Measurements from ENCODE around the gene CAV3. TPM values are rescaled to one million over a fixed set of nuclear protein-coding genes. Genes with fewer than 3 reads are reported as not detected.
"Not testable (repeated sequence)": the region's sequence is repeated elsewhere in the genome, so short reads cannot be mapped to it uniquely, and the experiment has no call there.

Gene CAV3
- polyA plus RNA-seq = 1 to 10 TPM in 1 of 3 donors, under 1 TPM in 2; 0.06 to 1.0 (median 0.13) TPM

DNA sequence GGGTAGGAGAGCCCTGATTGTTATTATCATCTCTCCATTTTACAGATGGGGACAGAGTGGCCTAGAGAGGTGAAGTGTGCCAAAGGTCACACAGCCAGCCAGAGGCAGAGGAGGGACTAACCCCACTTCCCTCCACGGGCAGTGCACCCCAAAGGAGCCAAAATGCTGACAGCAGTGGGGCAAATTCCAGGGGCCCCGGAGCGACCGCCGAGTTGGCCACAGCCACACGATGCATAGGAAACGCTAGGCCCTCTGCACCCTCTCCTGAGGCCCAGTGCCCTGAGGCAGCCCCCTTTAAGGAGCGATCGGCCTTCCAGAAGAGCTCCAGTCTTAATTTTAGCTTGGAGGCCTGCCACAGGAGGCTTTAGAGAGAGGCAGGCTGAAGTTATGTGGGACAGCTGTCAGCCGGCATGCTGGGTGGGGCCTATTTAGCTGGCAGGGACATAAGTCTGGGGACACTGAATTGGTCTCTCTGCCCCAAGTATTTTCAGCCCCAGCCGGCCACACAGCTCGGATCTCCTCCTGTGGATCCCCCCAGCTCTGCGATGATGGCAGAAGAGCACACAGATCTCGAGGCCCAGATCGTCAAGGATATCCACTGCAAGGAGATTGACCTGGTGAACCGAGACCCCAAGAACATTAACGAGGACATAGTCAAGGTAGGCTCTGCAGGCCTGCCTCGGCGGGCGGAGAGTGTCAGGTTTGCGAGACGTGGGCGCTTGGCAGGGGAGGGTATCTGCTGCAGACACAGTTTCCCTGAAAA is at the start of gene CAV3:
CAV3 (plus strand) TSS at position 471 of the 763 bp plus-strand sequence; CDS start at position 546, 75 bp downstream.
- 75 to 80% (median 78%) methylated on average over 23 of the region's 23 CpGs for WGBS, 3 donors

DNA sequence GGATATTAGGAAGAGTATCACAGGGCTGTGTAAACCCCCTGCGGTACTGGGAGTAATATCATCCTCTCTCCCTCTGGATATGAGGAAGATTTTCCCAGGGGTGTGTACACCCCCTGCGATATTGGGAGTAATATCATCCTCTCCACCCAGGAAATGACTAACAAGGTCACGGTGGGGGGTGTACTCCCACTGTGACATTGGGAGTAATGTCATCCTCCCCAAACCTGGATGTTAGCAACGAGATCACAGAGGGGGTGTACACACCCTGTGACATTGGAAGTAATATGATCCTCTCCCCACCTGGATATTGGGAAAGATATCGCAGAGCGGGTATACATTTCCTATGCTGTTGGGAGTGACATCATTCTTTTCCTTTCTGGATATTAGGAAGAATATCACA is 48.6 kb upstream of the CAV3 start:
- WGBS, 3 donors = 78 to 86% (median 84%) methylated on average over 6 of the region's 6 CpGs
- H3K27ac ChIP-seq (ENCODE audit: low read depth, low read length) = not testable (repeated sequence)

More for the DNA sequence above, at the start of gene CAV3:
- H3K27ac ChIP-seq (ENCODE audit: low read depth, low read length) = no peak within 1 kb of the TSS

DNA sequence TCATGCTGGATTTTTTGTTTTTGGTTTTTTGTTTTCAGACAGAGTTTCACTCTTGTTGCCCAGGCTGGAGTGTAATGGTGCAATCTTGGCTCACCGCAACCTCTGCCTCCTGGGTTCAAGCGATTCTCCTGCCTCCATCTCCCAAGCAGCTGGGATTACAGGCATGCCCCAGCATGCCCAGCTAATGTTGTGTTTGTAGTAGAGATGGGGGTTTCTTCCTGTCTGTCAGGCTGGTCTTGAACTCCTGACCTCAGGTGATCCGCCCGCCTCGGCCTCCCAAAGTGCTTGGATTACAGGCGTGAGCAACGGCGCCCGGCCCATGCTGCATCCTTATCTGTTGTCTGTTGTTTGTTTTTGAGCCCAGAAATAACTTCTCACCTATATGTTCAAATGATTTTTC is 42.3 kb upstream of the CAV3 start:
- H3K27ac ChIP-seq (ENCODE audit: low read depth, low read length) = not testable (repeated sequence)
- 86 to 91% (median 86%) methylated on average over 9 of the region's 9 CpGs for WGBS, 3 donors

GRCh38 chr3:8702560-8702959 is 31.0 kb upstream of the CAV3 start:
- WGBS, 3 donors = 34 to 50% (median 35%) methylated on average over 3 of the region's 3 CpGs
- no peak overlapping the region for H3K27ac ChIP-seq (ENCODE audit: low read depth, low read length)

- no peak overlapping the region for H3K27ac ChIP-seq (ENCODE audit: low read depth, low read length)
- 71 to 75% (median 75%) methylated on average over 3 of the region's 3 CpGs for WGBS, 3 donors
These were observed 28.0 kb upstream of the CAV3 start for GRCh38 chr3:8705575-8705974.

DNA sequence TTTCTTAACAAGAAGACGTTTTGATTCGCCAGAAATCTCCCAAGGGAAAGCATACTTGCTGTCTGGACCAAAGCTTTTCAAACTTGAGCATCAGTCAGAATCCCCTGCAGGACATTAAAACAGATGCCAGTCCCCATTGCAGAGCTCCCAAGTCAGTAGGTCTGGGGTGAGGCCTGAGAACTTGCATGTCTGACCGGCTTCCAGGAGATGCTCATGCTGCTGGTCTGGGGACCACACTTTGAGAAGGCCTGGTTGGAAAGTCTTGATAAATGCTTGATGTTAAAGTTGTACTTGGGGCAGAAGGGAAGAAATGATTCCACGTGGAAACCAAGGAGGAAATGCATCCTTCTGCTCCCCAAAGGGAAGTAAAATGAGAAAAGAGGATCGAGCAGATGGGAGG is 24.3 kb upstream of the CAV3 start:
- 59 to 72% (median 67%) methylated on average over 5 of the region's 5 CpGs for WGBS, 3 donors

GRCh38 chr3:8709801-8710507 is 23.6 kb upstream of the CAV3 start:
- no peak overlapping the region for H3K27ac ChIP-seq (ENCODE audit: low read depth, low read length)
- 55 to 85% (median 68%) methylated on average over 8 of the region's 8 CpGs for WGBS, 3 donors

More for the DNA sequence above, 24.3 kb upstream of the CAV3 start:
- no peak overlapping the region for H3K27ac ChIP-seq (ENCODE audit: low read depth, low read length)

- 55 to 58% (median 57%) methylated on average over 9 of the region's 9 CpGs for WGBS, 3 donors
- no peak overlapping the region for H3K27ac ChIP-seq (ENCODE audit: low read depth, low read length)
These were observed 21.3 kb upstream of the CAV3 start for GRCh38 chr3:8712045-8712907.

DNA sequence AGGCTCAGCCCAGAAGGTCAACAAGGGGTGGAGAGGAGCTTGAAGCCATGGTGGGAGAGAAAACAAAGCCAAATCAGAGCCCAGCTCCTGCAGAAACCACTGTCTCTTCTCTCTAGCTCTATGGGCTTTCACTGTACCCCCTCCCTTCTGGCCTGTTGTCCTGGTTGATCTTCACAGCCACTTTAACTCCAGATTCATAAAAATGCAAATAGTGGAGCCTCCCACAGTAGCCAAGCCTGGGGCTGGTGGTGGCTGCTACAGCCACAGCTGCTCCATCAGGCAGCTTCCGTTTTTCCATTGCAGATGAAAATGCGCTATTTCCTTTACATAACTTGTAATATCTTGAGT is 20.7 kb upstream of the CAV3 start:
- WGBS, 3 donors = 74 to 84% (median 81%) methylated on average over 2 of the region's 2 CpGs

DNA sequence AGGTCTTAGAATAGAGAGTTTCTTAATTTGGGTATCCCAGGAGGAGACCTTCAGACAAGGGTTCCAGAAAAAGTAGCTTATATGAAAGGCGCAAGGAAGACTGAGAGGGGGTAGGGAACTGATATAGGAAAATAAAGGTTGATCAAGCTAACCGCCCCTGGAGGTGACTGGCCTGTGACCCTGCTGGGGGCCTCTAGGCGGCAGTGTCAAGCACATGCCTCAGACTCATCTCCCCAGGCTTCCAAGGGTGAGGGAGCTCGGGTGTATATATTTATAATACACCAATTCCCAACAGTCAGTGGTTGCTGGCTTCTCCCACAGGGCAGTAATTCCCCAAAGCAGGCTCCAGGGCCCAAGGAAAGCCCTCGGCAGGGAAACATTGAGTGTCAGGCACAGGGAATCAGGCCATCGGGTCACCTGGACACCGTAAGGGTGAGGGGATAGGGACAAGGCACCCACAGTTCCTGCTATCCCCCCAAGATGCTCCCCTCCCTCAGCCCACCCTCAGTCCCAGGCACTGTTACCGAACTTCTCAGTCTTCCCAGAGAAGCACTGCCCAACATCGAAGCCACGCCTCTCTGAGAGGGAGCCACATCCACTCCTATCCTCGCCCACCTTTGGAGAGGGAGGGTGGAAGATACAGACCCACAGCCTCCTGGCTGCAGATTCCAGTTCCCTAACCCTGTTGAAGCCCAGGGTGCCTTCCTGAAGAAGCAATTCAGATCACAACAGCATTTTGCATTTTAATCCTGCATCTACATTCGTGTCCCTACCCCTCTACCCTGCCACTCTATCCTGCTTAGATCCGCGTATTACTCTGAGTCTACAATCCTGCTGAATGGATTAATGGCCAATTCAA is 19.5 kb upstream of the CAV3 start:
- no peak overlapping the region for H3K27ac ChIP-seq (ENCODE audit: low read depth, low read length)

More for the DNA sequence above, 20.7 kb upstream of the CAV3 start:
- no peak overlapping the region for H3K27ac ChIP-seq (ENCODE audit: low read depth, low read length)

GRCh38 chr3:8715757-8716156 is 17.8 kb upstream of the CAV3 start:
- 83 to 93% (median 90%) methylated on average over 8 to 12 of the region's 12 CpGs for WGBS, 3 donors

More for the DNA sequence above, 19.5 kb upstream of the CAV3 start:
- WGBS, 3 donors = 74 to 79% (median 79%) methylated on average over 14 of the region's 14 CpGs

DNA sequence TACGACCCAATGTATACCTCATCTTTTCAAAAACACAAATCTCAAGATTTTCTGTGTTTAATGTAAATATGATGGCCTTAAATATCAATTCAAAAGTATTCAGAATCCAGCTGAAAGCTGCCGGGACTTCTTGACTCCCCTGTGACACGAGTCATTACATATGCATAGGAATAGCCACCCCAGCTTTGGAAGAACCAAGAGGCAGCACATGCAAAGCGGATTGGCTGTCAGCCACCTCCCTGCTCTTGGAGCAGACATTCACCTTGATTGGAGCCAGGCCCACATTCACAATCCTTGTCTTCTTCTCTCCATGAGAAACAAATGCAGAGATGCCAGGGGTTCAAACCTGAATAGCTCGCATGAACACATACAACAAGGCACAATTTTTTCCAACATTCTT is 10.8 kb upstream of the CAV3 start:
- 71 to 79% (median 74%) methylated on average over 5 of the region's 5 CpGs for WGBS, 3 donors
- no peak overlapping the region for H3K27ac ChIP-seq (ENCODE audit: low read depth, low read length)

More at GRCh38 chr3:8715757-8716156, 17.8 kb upstream of the CAV3 start:
- H3K27ac ChIP-seq (ENCODE audit: low read depth, low read length) = not testable (repeated sequence)

GRCh38 chr3:8723612-8724011 is 10.0 kb upstream of the CAV3 start:
- no peak overlapping the region for H3K27ac ChIP-seq (ENCODE audit: low read depth, low read length)
- WGBS, 3 donors = 64 to 71% (median 66%) methylated on average over 3 of the region's 3 CpGs

DNA sequence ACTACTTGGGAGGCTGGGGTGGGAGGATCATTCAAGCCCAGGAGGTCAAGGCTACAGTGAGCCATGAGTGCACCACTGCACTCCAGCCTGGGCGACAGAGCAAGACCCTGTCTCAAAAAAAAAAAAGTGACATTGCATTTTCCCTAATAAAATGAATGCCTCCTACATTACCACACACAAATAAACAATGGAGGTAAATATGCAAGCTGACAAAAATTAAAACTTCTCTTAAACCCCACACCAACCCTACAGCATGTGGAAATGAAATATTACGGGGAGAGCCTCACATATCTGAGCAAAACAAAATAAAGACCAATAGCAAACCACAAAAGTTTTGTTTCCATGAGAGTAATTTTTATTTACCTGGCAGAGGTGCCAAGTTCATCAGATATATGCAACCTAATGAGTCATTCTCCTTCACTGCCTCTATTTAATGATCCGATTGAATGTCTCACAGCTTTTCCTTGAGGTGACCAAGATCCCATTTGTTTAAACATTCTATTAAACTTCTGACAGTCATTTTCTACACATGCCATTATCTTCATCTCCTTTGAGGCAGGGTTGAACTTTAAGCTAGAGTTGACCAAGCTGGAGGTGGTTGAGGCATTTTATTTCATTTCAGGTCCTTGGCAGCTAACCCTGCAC is 9.4 kb upstream of the CAV3 start:
- 66 to 89% (median 84%) methylated on average over 3 of the region's 3 CpGs for WGBS, 3 donors
- no peak overlapping the region for H3K27ac ChIP-seq (ENCODE audit: low read depth, low read length)

DNA sequence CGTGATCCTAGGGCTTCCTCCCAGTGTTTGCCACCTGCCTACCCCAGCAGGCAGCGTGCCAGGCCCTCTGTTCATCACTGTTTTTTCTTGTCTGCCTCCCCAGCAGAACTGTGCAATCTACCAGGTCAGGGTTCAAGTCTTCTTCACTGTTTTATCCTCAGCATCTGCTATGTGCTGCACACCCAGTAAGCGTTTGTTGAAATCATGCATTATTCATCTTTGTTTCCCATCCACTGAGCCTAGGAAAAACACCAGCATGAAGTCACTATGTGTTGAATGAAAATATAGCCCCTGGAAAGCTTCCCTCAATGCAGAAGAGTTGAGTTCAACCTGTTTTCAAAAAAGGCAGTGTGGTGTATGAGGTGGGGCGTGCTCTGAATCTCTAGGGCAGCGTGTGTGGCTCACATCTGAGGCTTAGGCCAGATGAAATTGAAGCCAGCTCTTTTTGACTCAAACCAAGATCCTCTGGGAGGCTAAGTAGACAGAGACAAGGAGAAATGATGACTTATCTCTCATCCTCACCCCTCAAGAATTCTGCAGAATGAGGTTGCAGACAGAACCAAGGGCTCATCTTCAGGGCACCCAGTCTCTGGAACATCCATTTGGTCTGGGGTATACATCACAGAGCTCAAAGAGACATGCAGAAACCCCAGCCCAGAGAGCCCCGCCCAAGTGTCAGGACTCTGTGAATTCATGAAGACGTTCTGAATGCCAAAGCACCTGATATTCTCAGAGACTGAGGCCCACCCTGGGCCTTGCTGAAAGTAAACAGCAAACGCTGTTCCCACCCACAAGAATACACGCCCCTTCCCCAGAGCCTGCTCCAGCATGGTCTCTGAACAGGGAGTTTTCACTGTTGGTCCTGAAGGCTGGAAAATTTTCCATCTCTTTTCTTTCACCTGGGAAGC is 5.7 kb upstream of the CAV3 start:
- H3K27ac ChIP-seq (ENCODE audit: low read depth, low read length) = no peak overlapping the region
- WGBS, 3 donors = 71 to 76% (median 75%) methylated on average over 9 of the region's 9 CpGs

- 91 to 93% (median 91%) methylated on average over 3 of the region's 3 CpGs for WGBS, 3 donors
- no peak overlapping the region for H3K27ac ChIP-seq (ENCODE audit: low read depth, low read length)
These were observed 4.1 kb upstream of the CAV3 start for GRCh38 chr3:8729479-8729878.

DNA sequence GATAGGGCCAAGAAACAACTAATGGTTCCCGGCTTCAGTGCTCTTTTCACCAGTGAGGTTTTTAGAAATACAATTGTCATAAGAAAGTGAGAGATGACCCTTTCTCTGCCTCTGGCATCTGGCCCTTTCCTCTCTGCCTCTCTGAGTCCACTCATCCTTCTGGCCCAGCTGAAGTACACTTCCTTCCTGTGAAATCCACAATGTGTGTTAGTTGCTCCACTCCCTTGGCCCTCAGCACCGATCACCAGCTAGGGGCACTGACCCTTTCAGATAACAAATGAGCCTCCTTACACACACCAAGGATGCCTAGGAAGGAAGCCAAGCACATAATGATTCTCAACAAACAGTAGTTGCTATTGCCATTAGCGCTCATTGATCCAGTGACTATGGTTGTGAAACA is 2.9 kb upstream of the CAV3 start:
- WGBS, 3 donors = 46 to 60% (median 57%) methylated on average over 3 of the region's 3 CpGs
- no peak overlapping the region for H3K27ac ChIP-seq (ENCODE audit: low read depth, low read length)

Data from adipose tissue (tissue), 3 donors.